Measurements from ENCODE around the gene SWAP70. TPM values are rescaled to one million over a fixed set of nuclear protein-coding genes. Genes with fewer than 3 reads are reported as not detected.

Gene SWAP70
- total RNA-seq, 1 experiment from 2014 or later: 13.0 TPM

- H3K9me3 Mint-ChIP-seq (ENCODE audit: unreplicated experiment): no peaks in the 10 kb centered on the region
- peaks cover 5% of the 10 kb centered on the region for H3K36me3 Mint-ChIP-seq (ENCODE audit: insufficient read depth, unreplicated experiment)
- no peak for DNase-seq (ENCODE audit: unreplicated experiment)
- intact Hi-C loops (cut with micrococcal nuclease): no loop called here
- no peak overlapping the region for H3K4me3 Mint-ChIP-seq (ENCODE audit: unreplicated experiment)
- peaks cover 7% of the 10 kb centered on the region for H3K4me1 Mint-ChIP-seq (ENCODE audit: insufficient read depth, unreplicated experiment)
- no peak for TF ChIP-seq CTCF (IDR thresholded peaks at IDR 0.05; ENCODE audit: unreplicated experiment)
- H3K27me3 Mint-ChIP-seq (ENCODE audit: insufficient read depth, unreplicated experiment): no peaks in the 10 kb centered on the region
- H3K27ac Mint-ChIP-seq (ENCODE audit: low read depth, unreplicated experiment): no peak overlapping the region
- CTCF ChIA-PET: interaction anchor here (1.9 kb wide), 1 partner anchor 11 kb away, joined by 4 read pairs; no protein-coding TSS in a partner anchor
- POLR2A ChIA-PET: interaction anchor here (0.5 kb wide), 1 partner anchor 162 kb away, joined by 3 read pairs; no protein-coding TSS in a partner anchor
- BruUV-seq (replicated peaks): no TSS peak
These were observed 39.4 kb upstream of the SWAP70 start for GRCh38 chr11:9624448-9624847.

GRCh38 chr11:9625162-9625561 is 38.7 kb upstream of the SWAP70 start:
- peaks cover 7% of the 10 kb centered on the region for H3K4me1 Mint-ChIP-seq (ENCODE audit: insufficient read depth, unreplicated experiment)
- BruUV-seq (replicated peaks): no TSS peak
- H3K36me3 Mint-ChIP-seq (ENCODE audit: insufficient read depth, unreplicated experiment): peaks cover 5% of the 10 kb centered on the region
- H3K27ac Mint-ChIP-seq (ENCODE audit: low read depth, unreplicated experiment): no peak overlapping the region
- no peaks in the 10 kb centered on the region for H3K27me3 Mint-ChIP-seq (ENCODE audit: insufficient read depth, unreplicated experiment)
- DNase-seq (ENCODE audit: unreplicated experiment): no peak
- intact Hi-C loops (cut with micrococcal nuclease): no loop called here
- H3K4me3 Mint-ChIP-seq (ENCODE audit: unreplicated experiment): no peak overlapping the region
- CTCF ChIA-PET: interaction anchor here (0.7 to 1.9 kb wide), 2 partner anchors 12 to 51 kb away, joined by 3 to 4 read pairs; no protein-coding TSS in a partner anchor
- no peak for TF ChIP-seq CTCF (IDR thresholded peaks at IDR 0.05; ENCODE audit: unreplicated experiment)
- POLR2A ChIA-PET: no interaction called here
- H3K9me3 Mint-ChIP-seq (ENCODE audit: unreplicated experiment): no peaks in the 10 kb centered on the region

- ChIA-PET POLR2A (interaction anchor here (0.7 kb wide), 1 partner anchor 84 kb away, joined by 3 read pairs; no protein-coding TSS in a partner anchor), CTCF (interaction anchor here (0.7 to 1.9 kb wide), 2 partner anchors 13 to 50 kb away, joined by 3 to 4 read pairs; no protein-coding TSS in a partner anchor)
- DNase-seq (ENCODE audit: unreplicated experiment): no peak
- Mint-ChIP-seq H3K36me3 (ENCODE audit: insufficient read depth, unreplicated experiment) (peaks cover 5% of the 10 kb centered on the region), H3K27ac (ENCODE audit: low read depth, unreplicated experiment) (no peak overlapping the region), H3K4me1 (ENCODE audit: insufficient read depth, unreplicated experiment) (peaks cover 7% of the 10 kb centered on the region), H3K27me3 (ENCODE audit: insufficient read depth, unreplicated experiment) (no peaks in the 10 kb centered on the region), H3K4me3 (ENCODE audit: unreplicated experiment) (no peak overlapping the region), H3K9me3 (ENCODE audit: unreplicated experiment) (no peaks in the 10 kb centered on the region)
- BruUV-seq (replicated peaks): no TSS peak
- intact Hi-C loops (cut with micrococcal nuclease): no loop called here
- TF ChIP-seq CTCF (IDR thresholded peaks at IDR 0.05; ENCODE audit: unreplicated experiment): no peak
These were observed 38.1 kb upstream of the SWAP70 start for GRCh38 chr11:9625728-9626127.

GRCh38 chr11:9626496-9627394 is 37.1 kb upstream of the SWAP70 start:
- no TSS peak for BruUV-seq (replicated peaks)
- no peaks in the 10 kb centered on the region for H3K9me3 Mint-ChIP-seq (ENCODE audit: unreplicated experiment)
- peaks cover 5% of the 10 kb centered on the region for H3K36me3 Mint-ChIP-seq (ENCODE audit: insufficient read depth, unreplicated experiment)
- no peak for TF ChIP-seq CTCF (IDR thresholded peaks at IDR 0.05; ENCODE audit: unreplicated experiment)
- no peak for DNase-seq (ENCODE audit: unreplicated experiment)
- CTCF ChIA-PET: interaction anchor here (0.6 to 0.8 kb wide), 2 partner anchors 9 to 128 kb away, joined by 3 read pairs; no protein-coding TSS in a partner anchor
- no peaks in the 10 kb centered on the region for H3K27me3 Mint-ChIP-seq (ENCODE audit: insufficient read depth, unreplicated experiment)
- H3K27ac Mint-ChIP-seq (ENCODE audit: low read depth, unreplicated experiment): no peak overlapping the region
- intact Hi-C loops (cut with micrococcal nuclease): no loop called here
- POLR2A ChIA-PET: interaction anchor here (0.7 kb wide), 1 partner anchor 83 kb away, joined by 3 read pairs; no protein-coding TSS in a partner anchor
- peaks cover 7% of the 10 kb centered on the region for H3K4me1 Mint-ChIP-seq (ENCODE audit: insufficient read depth, unreplicated experiment)
- H3K4me3 Mint-ChIP-seq (ENCODE audit: unreplicated experiment): no peak overlapping the region
